NT2/D1 (cell line): ENCODE data around the gene ABHD12.

Experiments
- YY1 ChIP-seq: IDR thresholded peaks from 2 replicates; pipeline ENCODE4 v1.6.1; 2011; ENCODE audit not compliant: insufficient read length, insufficient read depth
- ZNF274 ChIP-seq: IDR thresholded peaks from 2 replicates; pipeline ENCODE4 v1.6.1; 2011; ENCODE audit warnings: mild to moderate bottlenecking, low read depth, low read length

GRCh38 chr20:25369529-25369928, 21.1 kb downstream of the ABHD12 start:
- TF ChIP-seq ZNF274 = no peak
- no peak for TF ChIP-seq YY1
